CD4-positive, alpha-beta T cell (primary cell): ENCODE measurements around the gene PPBP. TPM values are rescaled to one million over a fixed set of nuclear protein-coding genes. Genes with fewer than 3 reads are reported as not detected.

Experiments used
- ATAC-seq: fragments of 200-7000 bp; cut with Tn5 transposase; one replicate; pipeline ENCODE4 v1.10.0; 2022; ENCODE audit warnings: mild to moderate bottlenecking; ENCODE audit not compliant: poor library complexity
- CTCF ChIA-PET: fragments of 350-600 bp; sonication (Branson Sonifier 250); formaldehyde crosslinking; loops from one replicate; lab custom pipeline; 2021; ENCODE audit warnings: antibody characterized with exemption, inconsistent platforms; lab: Charles Lee
- POLR2A ChIA-PET: fragments of 350-600 bp; sonication (Branson Sonifier 250); formaldehyde crosslinking; loops from one replicate; lab custom pipeline; 2021; ENCODE audit warnings: antibody characterized with exemption, inconsistent platforms; lab: Charles Lee
- DNase-seq, 14 experiments: peaks; one replicate each; pipeline ENCODE4 v3.0.0-alpha.2; 2013 to 2020; ENCODE audit warnings: mixed read lengths in 2 of 14
- H3K27ac ChIP-seq, 2 donors: one replicate each; pipeline versions ENCODE4 v1.5.1 to v1.7.0; 2013; ENCODE audit warnings: low read length in 2 of 2, low read depth in 1 of 2, mild to moderate bottlenecking in 1 of 2
- H3K27me3 ChIP-seq, 2 experiments: 1 replicate in 1 of 2; 2 replicates in 1 of 2; pipeline versions ENCODE4 v1.6.1 to v1.7.0; 2013; ENCODE audit warnings: low read length in 2 of 2, control low read depth in 1 of 2, mild to moderate bottlenecking in 1 of 2, moderate library complexity in 1 of 2; ENCODE audit not compliant: insufficient read depth in 2 of 2, control insufficient read depth in 1 of 2
- H3K36me3 ChIP-seq: one replicate; pipeline ENCODE4 v1.6.1; 2013; ENCODE audit warnings: low read length, control low read depth; ENCODE audit not compliant: insufficient read depth
- H3K4me1 ChIP-seq: one replicate; pipeline ENCODE4 v1.6.1; 2013; ENCODE audit warnings: low read length, control low read depth; ENCODE audit not compliant: insufficient read depth
- H3K4me3 ChIP-seq: one replicate; pipeline ENCODE4 v1.5.1; 2013; ENCODE audit warnings: mild to moderate bottlenecking, low read length, moderate library complexity
- H3K9me3 ChIP-seq, 2 experiments: 1 replicate in 1 of 2; 2 replicates in 1 of 2; pipeline versions ENCODE4 v1.6.1 to v1.7.0; 2013; ENCODE audit warnings: low read length in 2 of 2, mild to moderate bottlenecking in 2 of 2, control low read depth in 1 of 2, moderate library complexity in 1 of 2; ENCODE audit not compliant: control insufficient read depth in 1 of 2, insufficient read depth in 1 of 2
- H3K27ac Mint-ChIP-seq: one replicate; pipeline ENCODE4 v1.8.0; 2020; ENCODE audit warnings: mixed read lengths
- H3K27me3 Mint-ChIP-seq: one replicate; pipeline ENCODE4 v1.8.0; 2021; ENCODE audit warnings: mixed read lengths
- H3K36me3 Mint-ChIP-seq: one replicate; pipeline ENCODE4 v1.8.0; 2021; ENCODE audit warnings: low read depth, mixed read lengths
- H3K4me1 Mint-ChIP-seq: one replicate; pipeline ENCODE4 v1.8.0; 2021; ENCODE audit warnings: low read depth, mixed read lengths
- H3K4me3 Mint-ChIP-seq: one replicate; pipeline ENCODE4 v1.8.0; 2020; ENCODE audit warnings: mild to moderate bottlenecking, mixed read lengths
- H3K9me3 Mint-ChIP-seq: one replicate; pipeline ENCODE4 v1.8.0; 2020; ENCODE audit warnings: mixed read lengths
- CTCF ChIP-seq: fragments of 200-600 bp; IDR thresholded peaks from one replicate; pipeline ENCODE4 v1.8.0; 2022; ENCODE audit warnings: antibody characterized with exemption, mild to moderate bottlenecking
- intact Hi-C, 2 experiments: fragments of 100-400 bp; cut with DNase I in 1 of 2; cut with micrococcal nuclease in 1 of 2; formaldehyde crosslinking; loops; one replicate each; pipeline versions ENCODE4 v1.15.1 to v1.9.0; 2023 to 2025; cut with DNase I, micrococcal nuclease
- total RNA-seq, 174 experiments: library from RNA in 2 of 174; stranded (reverse) in 2 of 174; gene quantifications; one replicate each; pipeline ENCODE4 v1.2.3 and lab custom pipeline; 2021 to 2026

PPBP gene
- total RNA-seq, 2 experiments from 2014 or later: 0.52 to 0.95 TPM

- Histone ChIP-seq H3K4me1 (no peaks in the 10 kb centered on the region), H3K4me3 (no peak overlapping the region), H3K27ac (no peak overlapping the region), H3K36me3 (no peaks in the 10 kb centered on the region), H3K27me3 (peaks cover 9 to 17% of the 10 kb centered on the region in 2 experiments), H3K9me3 (no peaks in the 10 kb centered on the region)
- peaks cover 56% of the 10 kb centered on the region for H3K27me3 Mint-ChIP-seq
- H3K4me1 Mint-ChIP-seq: no peaks in the 10 kb centered on the region
- H3K27ac Mint-ChIP-seq: no peak overlapping the region
- no peaks in the 10 kb centered on the region for H3K9me3 Mint-ChIP-seq
- H3K36me3 Mint-ChIP-seq: no peaks in the 10 kb centered on the region
- ATAC-seq (no peak), DNase-seq (no peak)
- no peak for TF ChIP-seq CTCF
- POLR2A ChIA-PET: no interaction called here
- H3K4me3 Mint-ChIP-seq: no peak overlapping the region
- CTCF ChIA-PET: no interaction called here
- intact Hi-C loops: no loop called here
Observed at GRCh38 chr4:73945674-73946449, 42.1 kb downstream of the PPBP start.

GRCh38 chr4:73945140-73945539 lies 42.9 kb downstream of the PPBP start:
- Histone ChIP-seq H3K27ac (no peak overlapping the region), H3K9me3 (no peaks in the 10 kb centered on the region), H3K27me3 (peaks cover 9 to 17% of the 10 kb centered on the region in 2 experiments), H3K4me1 (no peaks in the 10 kb centered on the region), H3K36me3 (no peaks in the 10 kb centered on the region), H3K4me3 (no peak overlapping the region)
- CTCF ChIA-PET: no interaction called here
- POLR2A ChIA-PET: no interaction called here
- no peak for ATAC-seq
- DNase-seq: no peak
- TF ChIP-seq CTCF: no peak
- Mint-ChIP-seq H3K36me3 (no peaks in the 10 kb centered on the region), H3K9me3 (no peaks in the 10 kb centered on the region), H3K4me3 (no peak overlapping the region), H3K27me3 (peaks cover 61% of the 10 kb centered on the region), H3K4me1 (no peaks in the 10 kb centered on the region), H3K27ac (no peak overlapping the region)
- intact Hi-C loops: no loop called here

- Histone ChIP-seq H3K36me3 (no peaks in the 10 kb centered on the region), H3K27me3 (peaks cover 9 to 17% of the 10 kb centered on the region in 2 experiments), H3K4me3 (no peak overlapping the region), H3K4me1 (no peaks in the 10 kb centered on the region), H3K27ac (no peak overlapping the region), H3K9me3 (no peaks in the 10 kb centered on the region)
- Mint-ChIP-seq H3K36me3 (no peaks in the 10 kb centered on the region), H3K9me3 (no peaks in the 10 kb centered on the region), H3K27me3 (peaks cover 62% of the 10 kb centered on the region), H3K4me3 (no peak overlapping the region), H3K4me1 (no peaks in the 10 kb centered on the region), H3K27ac (no peak overlapping the region)
- POLR2A ChIA-PET: no interaction called here
- CTCF ChIA-PET: no interaction called here
- ATAC-seq (no peak), DNase-seq (no peak)
- intact Hi-C loops: no loop called here
- no peak for TF ChIP-seq CTCF
Observed at GRCh38 chr4:73944061-73944875, 43.7 kb downstream of the PPBP start.
